Hepatocyte (in vitro differentiated cells): ENCODE measurements around the gene MAP2K2.

Experiments used
- EZH2 ChIP-seq: fragments of 200-600 bp; sonication (generic); IDR thresholded peaks from 2 replicates; pipeline ENCODE4 v1.6.1; 2016; ENCODE audit warnings: antibody characterized with exemption, mild to moderate bottlenecking, borderline replicate concordance
- TF ChIP-seq, protein P1 (sequence below): fragments of 200-600 bp; sonication (generic); IDR thresholded peaks from 2 replicates; pipeline ENCODE4 v1.5.1; 2016; ENCODE audit warnings: antibody characterized with exemption, mild to moderate bottlenecking; ENCODE audit not compliant: poor library complexity

DNA sequence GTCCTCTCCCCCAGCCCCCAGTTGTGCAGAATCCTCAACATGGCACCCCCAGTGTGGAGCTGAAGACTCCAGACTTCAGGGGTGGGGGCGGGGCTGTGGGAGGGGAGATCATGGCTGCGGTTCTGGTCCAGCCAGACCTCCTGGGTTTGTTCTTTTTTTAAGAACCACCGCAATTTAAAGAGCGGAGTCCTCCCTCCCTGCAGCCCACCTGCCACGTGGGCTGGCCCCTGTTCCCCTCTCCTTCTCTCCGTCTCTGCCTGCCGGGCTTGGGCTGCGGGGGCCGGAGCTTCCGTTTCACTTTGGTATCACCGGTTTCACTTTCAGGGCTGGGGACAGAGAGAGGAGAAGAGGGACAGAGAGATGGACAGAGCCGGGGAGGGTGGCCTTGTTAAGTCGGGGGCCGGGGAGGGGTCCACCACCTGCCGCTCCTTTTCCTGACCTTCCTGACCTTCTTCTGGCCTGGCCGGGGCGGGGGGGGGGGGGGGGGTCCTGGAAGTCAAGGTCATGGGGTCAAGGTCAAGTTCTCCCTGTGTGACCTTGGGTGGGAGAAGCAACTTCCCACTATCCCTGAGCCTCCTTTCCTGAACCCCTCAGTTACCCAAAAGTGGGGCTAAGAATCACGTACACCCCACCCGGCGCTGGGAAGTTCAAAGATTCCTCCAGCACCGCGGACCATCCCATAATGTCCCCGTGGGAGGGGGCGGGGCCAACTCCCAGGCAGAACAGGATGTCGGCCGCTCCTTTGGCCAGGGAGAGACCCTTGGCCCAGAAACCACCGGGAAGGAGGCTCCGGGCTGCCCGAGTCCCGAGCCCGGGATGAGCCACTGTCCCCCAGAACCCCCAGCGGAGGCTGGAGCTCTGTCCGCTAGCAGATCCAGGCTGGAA lies 45.9 kb downstream of the MAP2K2 start:
- TF ChIP-seq, protein P1, sequence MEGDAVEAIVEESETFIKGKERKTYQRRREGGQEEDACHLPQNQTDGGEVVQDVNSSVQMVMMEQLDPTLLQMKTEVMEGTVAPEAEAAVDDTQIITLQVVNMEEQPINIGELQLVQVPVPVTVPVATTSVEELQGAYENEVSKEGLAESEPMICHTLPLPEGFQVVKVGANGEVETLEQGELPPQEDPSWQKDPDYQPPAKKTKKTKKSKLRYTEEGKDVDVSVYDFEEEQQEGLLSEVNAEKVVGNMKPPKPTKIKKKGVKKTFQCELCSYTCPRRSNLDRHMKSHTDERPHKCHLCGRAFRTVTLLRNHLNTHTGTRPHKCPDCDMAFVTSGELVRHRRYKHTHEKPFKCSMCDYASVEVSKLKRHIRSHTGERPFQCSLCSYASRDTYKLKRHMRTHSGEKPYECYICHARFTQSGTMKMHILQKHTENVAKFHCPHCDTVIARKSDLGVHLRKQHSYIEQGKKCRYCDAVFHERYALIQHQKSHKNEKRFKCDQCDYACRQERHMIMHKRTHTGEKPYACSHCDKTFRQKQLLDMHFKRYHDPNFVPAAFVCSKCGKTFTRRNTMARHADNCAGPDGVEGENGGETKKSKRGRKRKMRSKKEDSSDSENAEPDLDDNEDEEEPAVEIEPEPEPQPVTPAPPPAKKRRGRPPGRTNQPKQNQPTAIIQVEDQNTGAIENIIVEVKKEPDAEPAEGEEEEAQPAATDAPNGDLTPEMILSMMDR, result no peak
- TF ChIP-seq EZH2, result no peak
